HG03196 (cell line): Measurements from ENCODE around the gene BCAT1.

Experiments used
- ATAC-seq: cut with Tn5 transposase; IDR thresholded peaks from one replicate; pipeline ENCODE4 v1.9.1; 2021; ENCODE audit not compliant: unreplicated experiment

BCAT1 gene

GRCh38 chr12:24948757-24949722, at the start of gene BCAT1:
Gene BCAT1, minus strand, starts transcription at chr12:24949101. Its CDS starts 169 bp downstream, at chr12:24948932.
- ATAC-seq, result peak; percentile 34

GRCh38 chr12:24997970-24998582, 49.2 kb upstream of the BCAT1 start:
- peak; percentile 73 for ATAC-seq

- ATAC-seq, result peak; percentile 1
Observed at GRCh38 chr12:24997496-24997895, 48.6 kb upstream of the BCAT1 start.

- ATAC-seq, result no peak
Observed at GRCh38 chr12:24996820-24997219, 47.9 kb upstream of the BCAT1 start.

GRCh38 chr12:24996102-24996797, 47.3 kb upstream of the BCAT1 start:
- no peak for ATAC-seq

GRCh38 chr12:24993793-24994192, 44.9 kb upstream of the BCAT1 start:
- no peak for ATAC-seq

- peak; percentile 46 for ATAC-seq
Observed at GRCh38 chr12:24991209-24992049, 42.5 kb upstream of the BCAT1 start.

GRCh38 chr12:24989216-24989615, 40.3 kb upstream of the BCAT1 start:
- no peak for ATAC-seq

- no peak for ATAC-seq
Observed at GRCh38 chr12:24982250-24982649, 33.3 kb upstream of the BCAT1 start.

- no peak for ATAC-seq
Observed at GRCh38 chr12:24979976-24980730, 31.3 kb upstream of the BCAT1 start.

- no peak for ATAC-seq
Observed at GRCh38 chr12:24979329-24979728, 30.4 kb upstream of the BCAT1 start.

- no peak for ATAC-seq
Observed at GRCh38 chr12:24977711-24978110, 28.8 kb upstream of the BCAT1 start.

- no peak for ATAC-seq
Observed at GRCh38 chr12:24977060-24977459, 28.2 kb upstream of the BCAT1 start.

GRCh38 chr12:24975425-24975824, 26.5 kb upstream of the BCAT1 start:
- ATAC-seq, result no peak

- no peak for ATAC-seq
Observed at GRCh38 chr12:24974216-24974615, 25.3 kb upstream of the BCAT1 start.

- ATAC-seq, result no peak
Observed at GRCh38 chr12:24972078-24972477, 23.2 kb upstream of the BCAT1 start.

GRCh38 chr12:24970177-24970576, 21.3 kb upstream of the BCAT1 start:
- no peak for ATAC-seq

- no peak for ATAC-seq
Observed at GRCh38 chr12:24966951-24967564, 18.2 kb upstream of the BCAT1 start.

GRCh38 chr12:24964342-24964741, 15.4 kb upstream of the BCAT1 start:
- ATAC-seq, result no peak
